ENCODE measurements around the gene NCKAP5.

The NCKAP5 gene

DNA sequence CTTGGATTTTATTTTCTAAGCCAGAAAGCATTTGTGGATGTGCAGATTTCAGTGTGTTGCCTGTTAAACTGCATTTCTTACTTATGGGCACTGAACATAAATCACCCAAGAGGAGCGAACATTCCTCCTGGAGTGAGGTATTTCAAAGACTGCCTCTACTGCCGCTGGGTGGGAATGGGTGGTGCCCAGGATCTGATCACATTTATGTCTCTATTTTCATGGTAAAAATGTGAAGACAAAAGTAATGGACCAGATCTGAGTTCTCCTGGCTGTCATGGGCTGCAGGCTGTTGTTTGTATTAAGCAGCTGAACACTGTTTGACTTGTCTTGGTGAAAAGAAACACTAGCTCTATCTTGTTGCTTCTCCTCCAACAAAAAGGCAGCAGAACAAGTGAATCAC, 251.7 kb downstream of the NCKAP5 start:
- DNase-seq, result no peak

DNA sequence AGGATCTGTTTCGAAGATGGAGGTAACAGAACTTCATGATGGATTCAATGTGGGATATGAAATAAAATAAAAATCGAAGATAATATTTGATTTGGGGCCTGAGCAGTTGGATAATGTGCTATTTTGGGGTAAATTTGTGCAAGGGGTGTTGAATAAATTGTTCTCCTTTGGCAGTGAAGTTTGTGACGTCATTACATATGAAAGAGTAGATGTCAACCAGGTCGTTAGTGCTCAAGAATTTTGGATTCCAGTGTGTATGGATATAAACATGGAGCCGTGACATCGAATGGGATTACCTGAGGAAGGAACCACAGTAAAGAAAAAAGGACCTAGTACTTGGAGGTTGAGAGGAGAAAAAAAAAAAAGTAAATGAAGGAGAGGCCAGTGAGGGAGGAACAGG, 253.0 kb downstream of the NCKAP5 start:
- no peak for DNase-seq

DNA sequence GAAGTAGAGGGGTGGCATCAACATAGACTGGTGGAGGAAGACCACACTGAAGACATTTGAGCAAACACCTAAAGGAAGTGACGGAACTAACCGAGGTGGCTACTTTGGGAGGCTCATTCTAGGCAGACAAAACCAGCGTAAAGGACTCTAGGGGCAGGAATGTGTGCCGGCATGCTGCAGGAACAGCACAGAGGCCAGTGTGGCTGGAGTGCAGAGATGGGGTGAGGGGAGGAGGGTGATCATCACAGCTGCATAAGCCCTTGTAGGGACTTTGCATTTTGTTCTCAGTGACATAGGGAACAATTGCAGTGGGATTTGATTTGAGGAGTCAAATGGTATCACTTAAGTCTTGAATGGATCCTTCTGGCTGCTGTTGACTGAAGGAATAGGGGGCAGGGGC, 253.5 kb downstream of the NCKAP5 start:
- no peak for DNase-seq

DNA sequence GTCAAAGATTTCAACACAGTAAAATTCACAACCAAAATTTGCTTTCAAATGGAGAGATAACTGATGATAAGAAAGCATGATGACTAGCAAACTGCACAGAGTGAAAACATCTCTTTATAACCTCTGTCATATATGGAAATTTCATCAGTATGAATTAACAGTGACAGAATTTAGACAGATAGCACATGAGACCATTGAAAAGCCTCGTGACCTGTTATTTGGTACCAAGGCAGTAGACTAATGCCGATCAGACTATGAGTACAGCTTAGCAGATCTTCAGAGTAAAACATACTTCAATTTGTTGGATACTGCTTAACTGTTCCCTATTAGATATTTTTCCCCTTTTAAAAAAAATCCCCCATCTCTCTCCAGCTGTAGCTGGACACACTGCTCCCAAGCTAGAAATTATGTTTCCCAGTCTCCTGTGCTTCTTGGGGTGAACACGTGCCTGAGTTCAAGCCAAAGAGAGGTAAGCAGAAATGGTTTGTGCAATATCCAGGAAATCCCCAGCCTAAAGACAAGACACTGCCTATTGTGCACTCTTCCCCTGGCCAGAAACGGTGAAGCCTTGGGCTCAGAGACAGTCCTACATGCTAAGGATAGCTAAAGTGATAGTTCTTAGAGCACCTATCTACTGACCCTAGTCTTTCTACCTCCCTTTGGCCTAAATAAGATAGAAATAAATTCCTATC, 256.1 kb downstream of the NCKAP5 start:
- DNase-seq, result no peak

DNA sequence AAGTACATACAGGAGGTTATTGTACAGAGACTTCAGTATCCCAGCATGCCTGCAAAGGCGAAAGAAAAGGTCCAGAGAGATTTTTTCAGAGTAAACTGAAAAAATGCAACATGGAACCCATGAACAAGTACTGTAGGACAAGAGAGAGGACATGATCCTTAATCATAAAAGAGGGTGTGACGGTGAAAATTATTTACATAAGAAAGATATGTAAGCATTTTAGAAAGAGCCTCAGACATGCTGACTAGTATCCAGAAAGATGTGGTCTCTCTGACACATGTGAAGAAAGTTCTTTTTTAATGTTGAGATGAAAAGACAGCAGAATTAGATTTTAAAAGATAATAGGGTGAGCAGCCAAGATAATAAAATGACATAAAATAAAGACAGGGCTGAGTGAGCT, 262.0 kb downstream of the NCKAP5 start:
- no peak for DNase-seq

DNA sequence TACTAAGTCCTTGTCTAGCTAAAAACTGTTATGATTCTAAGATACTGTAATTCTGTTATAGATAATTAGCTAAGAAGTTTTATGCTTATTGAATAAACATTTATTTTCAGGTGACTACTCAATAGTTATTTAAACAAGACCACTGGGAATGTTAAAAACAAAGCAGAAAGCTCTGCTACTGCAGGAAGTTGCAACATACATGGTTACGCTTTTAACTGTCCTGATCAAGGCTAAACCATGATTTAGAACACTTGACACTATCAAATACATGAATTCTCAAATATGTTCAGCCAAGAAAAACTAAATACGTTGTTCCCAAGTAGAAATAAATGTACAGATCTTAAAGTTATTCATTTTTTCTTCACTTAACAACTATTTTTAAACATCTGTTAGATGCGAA, 263.9 kb downstream of the NCKAP5 start:
- no peak for DNase-seq

DNA sequence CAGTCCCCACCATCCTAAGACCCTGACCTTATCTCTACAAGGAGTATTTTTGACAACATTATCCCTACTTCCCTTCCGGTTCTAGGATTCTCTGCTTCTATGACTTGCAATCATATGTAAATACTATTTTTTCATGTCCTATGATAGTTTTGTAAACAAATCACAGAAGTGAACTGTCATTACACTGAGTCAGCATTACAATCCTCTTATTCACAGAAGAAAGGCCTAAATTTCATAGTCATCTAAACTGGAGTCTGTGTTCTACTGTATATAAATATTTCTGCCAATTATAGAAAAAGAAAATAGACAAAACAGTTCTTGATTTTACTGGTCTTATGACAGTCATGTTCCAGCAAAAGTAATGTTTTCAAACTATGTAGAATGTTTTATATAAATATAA, 265.1 kb downstream of the NCKAP5 start:
- DNase-seq, result no peak

DNA sequence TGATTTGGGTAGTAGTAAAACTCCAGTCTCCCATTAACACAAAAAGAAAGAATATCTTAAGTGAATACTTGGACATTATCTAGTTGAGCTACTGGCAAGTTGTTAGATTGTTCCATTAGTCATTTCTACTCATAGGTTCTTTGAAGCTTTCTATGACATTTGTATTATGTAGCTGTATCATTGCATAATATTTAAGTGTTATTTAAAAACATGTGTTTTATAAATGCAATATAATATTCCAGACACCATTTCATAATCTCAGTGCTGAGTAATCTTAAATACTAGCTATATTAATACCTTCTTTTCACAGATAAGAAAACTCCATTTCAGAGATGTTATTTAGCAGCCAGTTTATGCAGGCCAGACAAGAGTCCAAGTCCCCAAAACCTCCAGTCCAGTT, 271.9 kb downstream of the NCKAP5 start:
- DNase-seq, result no peak

DNA sequence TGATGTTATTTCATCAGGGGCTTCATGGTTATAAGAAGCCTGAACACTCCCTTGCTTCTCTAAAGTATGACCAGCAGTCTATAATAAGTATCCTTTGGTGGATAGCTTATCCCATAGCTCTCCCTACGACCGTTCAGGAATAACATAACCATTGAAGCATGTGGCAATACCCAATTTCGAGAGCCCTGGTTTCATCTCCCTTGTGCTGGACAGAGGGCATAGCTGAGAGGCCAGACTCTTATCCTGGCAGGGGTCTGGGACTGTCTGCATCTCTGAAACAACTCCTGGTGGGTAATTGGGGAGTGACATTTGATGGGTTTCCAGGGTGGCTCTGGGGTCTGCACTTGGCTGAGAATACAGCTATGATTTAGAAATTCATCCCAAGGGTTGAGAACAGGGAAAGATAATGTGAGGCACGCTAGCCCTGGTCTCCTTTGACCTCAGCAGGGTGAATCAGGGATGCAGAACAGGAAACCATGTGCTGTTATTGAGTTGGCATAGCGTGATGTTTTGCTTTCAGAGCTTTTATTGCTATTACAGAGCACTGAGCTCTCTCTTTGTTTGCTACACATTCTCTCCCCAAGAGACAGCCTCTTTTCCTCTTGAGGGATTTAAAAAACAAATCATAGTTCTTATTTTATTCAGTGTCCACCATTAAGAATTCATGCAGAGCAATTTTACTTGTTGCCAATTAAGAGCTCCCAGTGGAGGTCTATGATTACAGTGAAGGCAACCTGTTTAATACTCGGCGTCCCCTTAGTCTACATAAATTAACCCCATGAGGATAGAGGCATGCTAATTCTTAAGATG, 274.5 kb downstream of the NCKAP5 start:
- DNase-seq, result no peak

DNA sequence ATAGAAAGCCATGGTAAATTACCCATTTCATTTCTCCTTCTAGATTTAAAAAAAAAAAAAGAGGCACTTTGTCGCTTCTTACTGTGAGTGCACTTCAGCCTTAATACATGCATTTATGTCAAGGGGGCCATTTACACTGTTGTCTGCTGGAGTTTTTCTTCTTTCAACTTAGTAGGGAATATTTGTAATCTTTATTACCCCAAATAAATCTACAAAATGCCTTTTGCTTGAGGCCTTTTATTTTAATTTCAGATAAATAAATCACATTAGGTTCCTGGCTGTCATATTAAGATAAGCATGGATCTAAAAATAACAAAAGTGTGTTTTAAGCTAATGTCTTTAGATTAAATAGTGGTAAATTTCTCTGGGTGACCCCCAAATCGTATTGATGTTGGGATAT, 276.0 kb downstream of the NCKAP5 start:
- DNase-seq, result no peak

DNA sequence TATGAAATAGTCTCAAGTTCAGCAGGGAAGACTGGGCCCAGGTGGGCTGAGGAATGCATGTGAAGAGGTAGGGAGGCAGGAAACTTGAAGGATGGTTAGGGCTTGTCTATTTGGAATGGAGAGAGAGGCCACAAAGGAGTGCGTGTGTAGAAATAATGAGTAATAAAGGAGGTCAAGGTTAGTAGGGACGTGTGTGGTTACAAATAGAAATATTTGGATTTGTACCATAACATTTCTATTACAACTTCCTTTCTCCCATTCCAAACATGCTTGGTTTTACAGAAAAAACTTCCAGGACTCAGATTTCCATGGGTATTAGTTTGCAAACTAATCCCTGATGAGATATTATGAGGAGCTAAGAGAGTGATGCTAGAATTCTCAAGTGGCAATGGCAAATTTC, 280.6 kb downstream of the NCKAP5 start:
- no peak for DNase-seq

DNA sequence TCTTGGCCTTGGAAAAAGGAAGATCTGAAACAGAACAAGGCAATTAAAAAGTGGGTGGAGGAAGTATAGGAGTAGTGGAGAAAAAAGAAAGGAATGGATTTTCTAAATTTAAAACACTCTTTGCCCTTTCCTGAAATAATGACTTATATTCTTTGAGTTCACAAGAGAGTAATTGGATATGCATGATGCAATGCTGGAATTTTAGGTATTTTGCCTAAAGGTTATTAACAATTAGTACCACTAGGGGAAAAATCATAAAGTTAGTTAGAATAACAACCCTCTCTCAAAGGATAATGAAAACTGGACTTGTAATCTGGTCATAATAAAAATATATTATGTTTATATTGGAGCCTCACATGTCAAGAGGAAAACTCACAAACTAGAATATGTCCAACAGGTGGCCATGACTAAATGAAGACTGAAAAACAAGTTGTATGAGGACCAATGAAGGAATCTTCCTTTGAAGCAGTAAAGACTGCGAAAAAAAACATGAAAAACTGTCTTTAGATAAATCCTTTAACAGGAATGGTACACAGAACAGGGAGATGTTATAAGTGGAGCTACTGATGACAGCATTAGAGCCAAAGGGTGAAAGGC, 281.8 kb downstream of the NCKAP5 start:
- no peak for DNase-seq

DNA sequence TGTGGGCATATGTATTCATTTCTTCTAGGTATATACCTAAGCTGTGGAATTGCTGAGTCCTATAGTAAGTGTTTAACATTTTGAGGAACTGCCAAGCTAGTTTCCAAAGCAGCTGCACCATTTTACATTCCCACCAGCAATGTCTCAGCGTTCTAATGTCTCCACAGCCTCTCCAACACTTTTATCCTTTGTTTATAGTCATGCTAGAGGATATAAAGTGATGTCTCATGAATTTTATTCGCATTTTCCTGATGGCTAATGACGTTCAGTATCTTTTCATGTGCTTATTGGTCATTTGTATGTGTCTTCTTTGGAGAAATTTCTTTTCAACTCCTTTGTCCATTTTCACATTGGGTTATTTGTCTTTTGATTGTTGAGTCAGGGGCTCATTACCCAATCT, 295.2 kb downstream of the NCKAP5 start:
- DNase-seq, result no peak

DNA sequence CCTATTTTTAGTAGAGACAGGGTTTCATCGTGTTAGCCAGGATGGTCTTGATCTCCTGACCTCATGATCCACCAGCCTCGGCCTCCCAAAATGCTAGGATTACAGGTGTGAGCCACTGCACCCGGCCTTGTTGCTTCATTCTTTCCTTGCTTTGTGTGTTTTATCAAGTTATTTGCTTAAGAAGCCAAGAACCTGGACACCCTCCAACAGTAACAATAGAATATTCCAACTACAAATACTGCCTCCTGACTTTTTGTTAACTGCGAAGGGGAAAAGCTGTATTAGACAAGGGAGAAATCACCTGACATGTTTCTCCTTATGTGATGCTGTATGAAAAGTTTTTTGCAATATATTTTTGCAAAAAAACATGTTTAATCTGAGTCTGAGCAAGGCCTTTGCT, 297.2 kb downstream of the NCKAP5 start:
- no peak for DNase-seq

DNA sequence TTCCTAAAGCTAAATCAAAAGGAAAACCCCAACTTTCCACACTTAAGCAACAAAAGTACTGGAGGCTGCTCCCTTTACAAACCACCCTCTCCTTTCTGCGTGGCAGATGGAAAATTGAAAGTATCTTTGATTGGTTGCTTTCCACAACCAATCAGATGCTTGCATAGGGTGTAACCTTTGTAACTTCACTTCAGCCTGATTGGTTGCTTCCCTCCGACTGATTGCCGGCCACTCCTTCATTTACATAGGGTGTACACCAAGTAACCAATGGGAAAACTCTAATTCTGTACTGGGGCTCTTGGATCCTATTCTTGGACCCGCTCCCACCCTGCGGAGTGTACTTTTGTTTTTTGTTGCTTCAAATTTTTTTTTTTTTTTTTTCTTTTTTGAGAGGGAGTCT, 297.7 kb downstream of the NCKAP5 start:
- no peak for DNase-seq

DNA sequence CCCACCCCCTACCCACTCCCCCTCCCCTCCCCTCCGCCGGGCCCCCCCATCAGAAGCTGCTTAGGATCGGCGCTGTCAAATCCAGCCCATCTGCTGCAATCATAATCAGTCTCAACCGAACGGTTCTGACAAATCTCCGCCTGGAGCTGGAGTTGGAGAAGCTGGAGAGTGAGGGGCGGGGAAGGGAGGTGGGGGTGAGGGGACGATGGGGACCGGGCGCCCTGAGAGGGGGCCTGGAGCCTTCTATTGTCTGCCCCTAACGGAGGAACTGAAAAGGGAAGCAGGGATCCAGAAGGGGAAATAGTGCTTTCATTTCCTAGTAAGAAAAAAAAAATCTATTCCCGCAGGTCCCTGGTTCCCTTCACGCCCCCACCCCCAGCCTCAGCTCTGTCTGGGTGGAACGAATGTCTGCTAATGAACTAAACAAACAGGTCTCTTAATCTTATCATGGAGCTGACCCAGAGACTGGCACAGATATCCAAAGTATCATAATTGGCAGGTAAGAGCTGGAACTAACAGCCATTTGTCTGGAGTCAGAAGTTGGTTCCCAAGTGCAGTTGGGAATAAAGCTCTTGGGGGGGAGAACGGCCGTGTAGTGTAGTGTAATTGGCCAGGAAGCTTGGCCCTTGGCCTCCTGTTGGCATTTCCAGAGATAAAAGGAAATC, 301.2 kb downstream of the NCKAP5 start:
- DNase-seq, result no peak

DNA sequence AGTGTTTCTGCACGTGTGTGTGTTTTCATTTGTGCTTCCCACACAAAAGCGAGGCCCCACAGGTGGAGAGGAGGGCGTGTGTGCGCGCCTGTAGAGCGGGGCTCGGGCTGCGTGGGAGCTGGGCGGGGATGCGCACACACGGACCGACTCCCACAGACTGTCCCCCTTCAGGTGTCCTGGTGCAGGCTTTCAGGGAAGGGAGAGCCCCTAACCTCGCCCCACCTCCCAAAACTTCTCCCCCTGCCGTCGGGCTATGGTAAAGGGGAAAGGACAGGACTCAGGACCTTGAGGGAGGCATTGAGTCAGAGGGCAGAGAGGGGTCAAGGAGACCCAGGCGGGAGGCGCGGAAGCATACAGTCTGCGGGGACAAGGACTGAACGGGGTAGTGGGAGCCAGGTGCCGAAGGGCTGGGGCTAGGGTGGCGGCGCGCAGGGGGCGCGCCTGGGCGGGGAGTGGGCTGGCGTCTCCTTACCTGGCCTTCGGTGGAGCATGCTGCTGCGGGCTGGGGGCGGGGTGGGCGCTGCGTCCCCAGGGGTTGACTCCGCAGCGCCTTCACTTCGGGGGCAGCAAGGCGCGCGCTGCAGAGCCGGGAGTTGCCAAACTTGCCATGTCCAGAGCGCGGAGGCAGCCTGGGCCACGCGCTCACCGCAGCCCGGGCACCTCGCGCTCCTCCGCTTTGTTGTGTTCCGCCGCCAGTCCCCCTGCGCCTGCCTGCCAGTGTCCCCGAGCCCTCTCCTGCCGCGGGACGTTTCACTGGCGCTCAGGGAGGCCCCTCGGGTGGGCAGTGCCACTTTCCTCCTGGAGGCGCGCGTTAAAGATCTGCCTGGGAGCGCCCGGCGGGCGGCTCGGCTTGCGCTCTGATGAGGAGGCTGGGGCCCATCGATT, 302.0 kb downstream of the NCKAP5 start:
- DNase-seq, result no peak

DNA sequence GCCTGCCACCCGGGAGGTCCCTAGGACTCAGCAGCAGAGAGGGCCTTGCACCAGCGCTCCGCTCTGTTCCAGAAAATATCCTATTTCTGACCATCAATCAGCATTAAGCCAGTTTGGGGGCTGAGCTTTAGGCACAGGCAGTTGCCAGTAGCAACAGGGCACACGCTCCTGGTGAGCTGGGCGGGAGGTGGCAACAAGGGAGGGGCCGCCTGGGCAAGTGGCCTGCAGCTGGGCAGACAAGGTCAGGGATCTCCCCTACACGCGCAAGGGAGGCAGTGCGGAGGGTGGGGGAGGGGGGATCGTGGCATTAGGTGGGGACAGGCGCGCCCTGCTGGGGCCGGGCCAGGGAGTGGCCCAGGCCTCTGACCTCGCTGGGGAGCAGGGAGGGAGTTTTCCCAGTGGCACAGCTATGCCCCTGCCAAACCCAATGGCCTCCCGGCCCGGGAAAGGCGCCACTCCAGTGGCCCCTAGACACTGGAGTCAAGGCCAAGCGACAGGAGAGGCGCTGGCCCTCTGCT, 302.8 kb downstream of the NCKAP5 start:
- no peak for DNase-seq

DNA sequence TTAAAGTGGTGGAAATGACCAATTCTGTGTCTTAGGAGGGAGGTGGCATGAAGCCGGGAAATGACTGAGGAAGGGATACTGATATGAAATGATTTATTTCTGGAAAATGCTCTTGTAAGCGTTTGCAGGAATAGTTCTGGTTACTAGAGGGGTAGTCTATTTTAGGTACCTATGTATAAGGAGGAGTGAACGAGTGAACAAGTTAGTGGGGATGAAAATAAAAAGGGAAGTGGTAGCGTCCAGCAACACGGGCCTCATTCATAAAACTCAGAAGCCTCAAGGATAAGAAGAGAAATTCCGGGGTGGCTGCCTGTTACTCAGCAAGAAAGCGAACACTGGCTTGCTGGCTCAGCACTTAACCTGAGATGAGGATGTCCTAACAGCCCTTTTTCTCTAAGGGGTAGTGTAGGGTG, 303.3 kb downstream of the NCKAP5 start:
- DNase-seq, result no peak

DNA sequence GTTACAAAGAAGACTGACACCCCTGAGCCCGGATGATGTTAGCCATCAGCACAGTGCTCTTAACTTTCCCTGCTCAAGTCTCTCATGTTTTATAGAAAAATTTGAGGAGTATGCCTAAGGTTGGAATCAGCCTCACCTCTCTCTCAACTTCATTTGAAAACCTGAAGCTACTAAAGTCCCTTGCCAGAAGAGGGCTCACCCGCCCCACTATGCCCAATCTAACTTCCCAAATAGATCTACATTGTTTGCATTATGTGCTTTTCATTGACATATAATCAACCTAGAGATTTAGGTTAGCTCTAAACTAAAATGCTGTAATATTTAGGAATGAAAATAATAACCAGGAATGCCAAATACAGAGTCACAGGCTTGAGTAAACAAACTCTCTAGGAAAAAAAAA, 305.4 kb downstream of the NCKAP5 start:
- no peak for DNase-seq

DNA sequence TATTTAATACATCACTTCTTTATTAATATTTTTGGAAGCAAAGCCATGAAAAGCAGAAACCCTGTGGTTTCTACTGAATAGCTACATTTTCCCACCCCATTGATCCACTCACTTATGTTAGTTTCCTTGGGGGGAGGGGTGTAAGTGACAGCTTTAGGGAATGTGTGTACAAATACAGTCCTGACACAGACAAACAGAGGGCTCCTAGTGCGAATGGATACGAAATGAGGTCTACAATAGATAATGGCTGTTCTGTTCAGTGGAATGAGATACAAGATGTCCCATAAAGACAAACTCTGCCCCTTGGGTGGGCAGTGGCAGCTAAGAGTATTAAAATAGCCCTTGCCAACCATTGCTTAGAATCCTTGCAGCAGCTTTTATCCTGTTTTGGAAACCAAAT, 312.9 kb downstream of the NCKAP5 start:
- DNase-seq, result no peak

DNA sequence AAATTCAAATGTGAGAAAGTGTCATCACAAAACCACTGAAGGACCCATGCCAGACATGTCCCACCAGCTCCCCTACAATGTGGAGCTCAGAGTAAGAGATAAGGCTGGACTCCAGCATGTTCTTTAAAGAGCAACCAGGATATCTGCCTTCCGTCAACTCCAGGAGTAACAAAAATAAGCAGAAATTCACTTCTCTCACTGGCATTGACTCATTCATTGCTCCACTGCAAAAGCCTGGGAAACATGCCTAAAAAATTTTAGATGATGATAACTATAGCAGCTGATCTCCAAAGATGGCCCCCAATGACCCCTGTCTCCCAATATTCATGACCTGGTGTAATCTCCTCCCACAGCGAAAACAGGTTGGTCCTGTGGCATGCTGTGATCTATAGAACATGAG, 314.5 kb downstream of the NCKAP5 start:
- no peak for DNase-seq

Measured in effector CD4-positive, alpha-beta T cell (primary cell).